Heart right ventricle (tissue), 16 donors: Measurements from ENCODE around the gene RASAL1. TPM values are rescaled to one million over a fixed set of nuclear protein-coding genes. Genes with fewer than 3 reads are reported as not detected.

ENCODE experiments used
- ATAC-seq, 8 donors: fragments of 200-7000 bp; cut with Tn5 transposase; one replicate each; pipeline ENCODE4 v1.9.1; 2020; ENCODE audit warnings: mild to moderate bottlenecking in 8 of 8, moderate library complexity in 8 of 8, moderate number of reproducible peaks in 1 of 8
- DNase-seq, 2 donors: peaks; one replicate each; pipeline ENCODE4 v3.0.0-alpha.2; 2020
- H3K27ac ChIP-seq, 10 donors: fragments of 200-600 bp; sonication (generic) in 2 of 10; one replicate each; pipeline versions ENCODE4 v1.5.0 to v1.8.0; 2020 to 2022; ENCODE audit warnings: mild to moderate bottlenecking in 3 of 10
- H3K27me3 ChIP-seq, 7 donors: fragments of 200-600 bp; one replicate each; pipeline ENCODE4 v1.8.0; 2021 to 2022; ENCODE audit warnings: mild to moderate bottlenecking in 2 of 7
- H3K36me3 ChIP-seq, 9 donors: fragments of 200-600 bp; sonication (generic) in 1 of 9; one replicate each; pipeline versions ENCODE4 v1.5.0 to v1.8.0; 2020 to 2022; ENCODE audit warnings: mild to moderate bottlenecking in 2 of 9
- H3K4me1 ChIP-seq, 9 donors: fragments of 200-600 bp; sonication (generic) in 1 of 9; one replicate each; pipeline versions ENCODE4 v1.5.0 to v1.8.0; 2020 to 2022; ENCODE audit warnings: mild to moderate bottlenecking in 4 of 9
- H3K4me3 ChIP-seq, 10 donors: fragments of 200-600 bp; sonication (generic) in 2 of 10; one replicate each; pipeline versions ENCODE4 v1.5.0 to v1.8.0; 2020 to 2022; ENCODE audit warnings: mild to moderate bottlenecking in 7 of 10, moderate library complexity in 2 of 10
- H3K9me3 ChIP-seq, 11 donors: fragments of 200-600 bp in 10 of 11; sonication (generic) in 2 of 11; one replicate each; pipeline versions ENCODE4 v1.5.0 to v1.8.0; 2013 to 2022; ENCODE audit warnings: mild to moderate bottlenecking in 2 of 11, control low read depth in 1 of 11, moderate library complexity in 1 of 11
- WGBS, 2 donors: extraction: QIAGEN DNeasy Blood & Tissue Kit; methylation state at CpG; one replicate each; pipeline ENCODE4 v1.1.7; 2013; ENCODE audit warnings: inconsistent platforms in 1 of 2; 5-methylcytosine and 5-hydroxymethylcytosine counted together
- intact Hi-C, 10 donors: fragments of 100-400 bp; cut with DNase I; formaldehyde crosslinking; loops; one replicate each; pipeline versions ENCODE4 v1.11.1 to v1.14.2; 2022
- polyA plus RNA-seq, 2 donors: library from polyadenylated mRNA; stranded (reverse); fragments of 200-250 nt; gene quantifications; one replicate each; pipeline ENCODE4 v1.2.3, GENCODE V29; 2013
- total RNA-seq, 10 donors: library from RNA; stranded (reverse); fragmentation: NEBNext Ultra II Directional in 3 of 10; extraction: Animal tissue kit (Norgen Biotek cat#: 25700) in 3 of 10; gene quantifications; one replicate each; pipeline versions ENCODE4 v1.2.1 to v1.2.4, GENCODE V29; 2021 to 2023
- TF ChIP-seq, protein P1 (sequence below), 9 donors: fragments of 200-600 bp; sonication (generic) in 2 of 9; IDR thresholded peaks; one replicate each; pipeline versions ENCODE4 v1.5.0 to v1.8.0; 2021 to 2022; ENCODE audit warnings: antibody characterized with exemption in 9 of 9, mild to moderate bottlenecking in 5 of 9, moderate library complexity in 1 of 9
- donor health status: Arrhythmogenic right ventricular cardiomyopathy.
- donor health status: ischemic (EF 13 %, LVEDD 7.1; RV severe dilation, severe dysfunction).
- donor health status: healthy with polysubstance abuse.
- donor health status: DM: no; HTN: yes; CAD: no.
- donor health status: DM: no; HTN: no; CAD: no.
- donor health status: ischemic (EF 25% LVEDD 6.9; RV normal size, moderate dysfunction).
- donor health status: ischemic (EF 25% LVEDD 5.7; RV mildly dilated, moderate dysfunction).
- donor health status: healthy.
- donor health status: DM: yes; HTN: yes; CAD: no.
- donor health status: Ischemic cardiomyopathy.
- donor health status: ischemic (EF 35%, LVEDD 5.7; RV mildly dilated, moderate dysfunction).
- donor health status: nonischemic (EF 11% LVEDD 7.7; RV severe dilation, severe dysfunction).
- donor health status: DM: yes; HTN: yes; CAD: no.
- donor health status: PGD.
- donor health status: ischemic (EF 29% LVEDD 5.4; RV normal size, mild dysfunction).
- donor health status: nonischemic (EF 23%, LVEDD 6.1; RV moderate dilation, normal function).

Gene RASAL1
- total and polyA plus RNA-seq, 12 donors, result not detected

DNA sequence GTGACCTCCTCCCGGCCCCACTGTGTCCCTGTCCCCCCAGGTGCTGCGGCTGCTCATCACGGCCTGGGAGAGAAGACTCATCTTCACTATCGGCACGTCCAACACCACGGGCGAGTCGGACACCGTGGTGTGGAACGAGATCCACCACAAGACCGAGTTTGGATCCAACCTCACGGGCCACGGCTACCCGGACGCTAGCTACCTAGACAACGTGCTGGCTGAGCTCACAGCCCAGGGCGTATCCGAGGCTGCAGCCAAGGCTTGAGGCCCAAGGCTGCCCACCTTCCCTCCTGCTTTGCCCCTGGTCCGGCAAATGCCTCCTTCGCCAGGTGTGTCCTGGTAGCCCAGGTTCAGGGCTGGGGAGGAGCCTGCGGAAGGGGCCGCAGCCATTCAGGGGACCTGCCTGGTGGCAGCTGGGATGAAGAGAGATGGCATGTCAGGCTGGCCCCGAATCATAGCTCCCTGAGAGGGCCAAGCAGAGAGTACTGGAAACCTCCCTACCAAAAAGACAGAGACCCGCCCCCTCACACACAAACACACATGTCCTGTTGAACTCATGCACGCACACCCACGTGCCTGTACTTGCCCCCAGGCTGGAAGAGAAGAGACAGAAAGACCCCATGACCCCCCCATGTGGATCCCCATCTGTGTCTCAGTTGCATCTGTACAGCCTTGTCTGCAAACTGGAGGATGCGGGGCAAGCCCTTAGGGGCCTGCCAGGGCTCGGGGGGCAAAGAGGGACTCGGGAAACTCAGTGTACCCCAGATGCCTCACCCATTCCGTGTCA, 38.7 kb downstream of the RASAL1 start:
- ATAC-seq (no peak), DNase-seq (no peak)
- Histone ChIP-seq H3K4me1 (peaks cover 0 to 21% (median 10%) of the 10 kb centered on the region in 9 donors), H3K27me3 (peaks cover 0 to 52% (median 28%) of the 10 kb centered on the region in 7 donors), H3K4me3 (no peak overlapping the region), H3K9me3 (no peaks in the 10 kb centered on the region), H3K27ac (no peak overlapping the region), H3K36me3 (no peaks in the 10 kb centered on the region)
- TF ChIP-seq, protein P1, sequence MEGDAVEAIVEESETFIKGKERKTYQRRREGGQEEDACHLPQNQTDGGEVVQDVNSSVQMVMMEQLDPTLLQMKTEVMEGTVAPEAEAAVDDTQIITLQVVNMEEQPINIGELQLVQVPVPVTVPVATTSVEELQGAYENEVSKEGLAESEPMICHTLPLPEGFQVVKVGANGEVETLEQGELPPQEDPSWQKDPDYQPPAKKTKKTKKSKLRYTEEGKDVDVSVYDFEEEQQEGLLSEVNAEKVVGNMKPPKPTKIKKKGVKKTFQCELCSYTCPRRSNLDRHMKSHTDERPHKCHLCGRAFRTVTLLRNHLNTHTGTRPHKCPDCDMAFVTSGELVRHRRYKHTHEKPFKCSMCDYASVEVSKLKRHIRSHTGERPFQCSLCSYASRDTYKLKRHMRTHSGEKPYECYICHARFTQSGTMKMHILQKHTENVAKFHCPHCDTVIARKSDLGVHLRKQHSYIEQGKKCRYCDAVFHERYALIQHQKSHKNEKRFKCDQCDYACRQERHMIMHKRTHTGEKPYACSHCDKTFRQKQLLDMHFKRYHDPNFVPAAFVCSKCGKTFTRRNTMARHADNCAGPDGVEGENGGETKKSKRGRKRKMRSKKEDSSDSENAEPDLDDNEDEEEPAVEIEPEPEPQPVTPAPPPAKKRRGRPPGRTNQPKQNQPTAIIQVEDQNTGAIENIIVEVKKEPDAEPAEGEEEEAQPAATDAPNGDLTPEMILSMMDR (IDR thresholded peaks at IDR 0.05), result no peak
- 87% methylated on average over 30 of the region's 30 CpGs for WGBS, 2 donors
- intact Hi-C loops, result loop anchor here in 5 of 10 donors (2.0 to 5.0 kb wide), 2 partner anchors 48 to 50 kb away; no protein-coding TSS in a partner anchor

DNA sequence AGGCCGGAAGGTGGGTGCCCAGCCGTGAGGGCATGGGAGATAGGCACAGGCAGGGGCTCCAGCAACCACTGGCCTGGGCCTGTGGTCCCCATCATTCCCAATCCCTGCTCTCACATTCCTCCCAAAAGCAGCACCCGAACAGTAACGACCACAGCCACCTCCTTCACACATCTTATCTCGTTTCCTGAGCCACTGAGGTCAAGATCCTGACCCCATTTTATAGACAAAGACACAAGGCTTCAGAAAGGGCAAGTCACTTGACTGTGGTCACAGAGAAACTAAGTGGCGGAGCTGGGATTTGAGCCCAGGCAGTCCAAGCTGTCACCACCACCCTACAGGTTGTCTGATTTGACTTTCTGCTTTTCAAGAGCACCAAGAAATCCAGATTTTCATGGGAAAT, 40.2 kb downstream of the RASAL1 start:
- whole genome bisulfite sequencing, 2 donors, result 45 to 53% methylated on average over 6 of the region's 6 CpGs
- Histone ChIP-seq H3K4me1 (peaks cover 0 to 21% (median 10%) of the 10 kb centered on the region in 9 donors), H3K4me3 (no peak overlapping the region), H3K36me3 (no peaks in the 10 kb centered on the region), H3K27me3 (peaks cover 0 to 52% (median 33%) of the 10 kb centered on the region in 7 donors), H3K27ac (no peak overlapping the region), H3K9me3 (no peaks in the 10 kb centered on the region)
- ATAC-seq, result no peak
- no peak for DNase-seq
- TF ChIP-seq, protein P1 (IDR thresholded peaks at IDR 0.05), result no peak
- intact Hi-C loops, result loop anchor here in 3 of 10 donors (5.0 kb wide), 1 partner anchor 48 kb away; no protein-coding TSS in a partner anchor

DNA sequence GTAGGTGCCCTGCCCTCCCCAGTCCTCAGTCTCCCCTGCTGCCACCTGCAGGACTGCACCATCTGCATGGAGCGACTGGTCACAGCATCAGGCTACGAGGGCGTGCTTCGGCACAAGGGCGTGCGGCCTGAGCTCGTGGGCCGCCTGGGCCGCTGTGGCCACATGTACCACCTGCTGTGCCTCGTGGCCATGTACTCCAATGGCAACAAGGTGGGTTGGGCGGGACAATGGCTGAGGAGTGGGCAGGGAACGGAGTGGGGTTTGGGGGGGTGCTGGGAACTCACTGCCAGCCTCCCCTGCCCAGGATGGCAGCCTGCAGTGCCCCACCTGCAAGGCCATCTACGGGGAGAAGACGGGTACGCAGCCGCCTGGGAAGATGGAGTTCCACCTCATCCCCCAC, 40.8 kb downstream of the RASAL1 start:
- Histone ChIP-seq H3K9me3 (no peaks in the 10 kb centered on the region), H3K27me3 (peaks cover 0 to 53% (median 32%) of the 10 kb centered on the region in 7 donors), H3K4me3 (no peak overlapping the region), H3K27ac (no peak overlapping the region), H3K4me1 (peaks cover 0 to 21% (median 10%) of the 10 kb centered on the region in 9 donors), H3K36me3 (no peaks in the 10 kb centered on the region)
- 92 to 95% methylated on average over 16 of the region's 16 CpGs for WGBS, 2 donors
- TF ChIP-seq, protein P1 (IDR thresholded peaks at IDR 0.05), result no peak
- ATAC-seq (no peak), DNase-seq (no peak)
- intact Hi-C loops, result loop anchor here in 4 of 10 donors (5.0 kb wide), 2 partner anchors 37 to 47 kb away; partner anchors contain the start of gene DTX1 (in 1 of the 4)

DNA sequence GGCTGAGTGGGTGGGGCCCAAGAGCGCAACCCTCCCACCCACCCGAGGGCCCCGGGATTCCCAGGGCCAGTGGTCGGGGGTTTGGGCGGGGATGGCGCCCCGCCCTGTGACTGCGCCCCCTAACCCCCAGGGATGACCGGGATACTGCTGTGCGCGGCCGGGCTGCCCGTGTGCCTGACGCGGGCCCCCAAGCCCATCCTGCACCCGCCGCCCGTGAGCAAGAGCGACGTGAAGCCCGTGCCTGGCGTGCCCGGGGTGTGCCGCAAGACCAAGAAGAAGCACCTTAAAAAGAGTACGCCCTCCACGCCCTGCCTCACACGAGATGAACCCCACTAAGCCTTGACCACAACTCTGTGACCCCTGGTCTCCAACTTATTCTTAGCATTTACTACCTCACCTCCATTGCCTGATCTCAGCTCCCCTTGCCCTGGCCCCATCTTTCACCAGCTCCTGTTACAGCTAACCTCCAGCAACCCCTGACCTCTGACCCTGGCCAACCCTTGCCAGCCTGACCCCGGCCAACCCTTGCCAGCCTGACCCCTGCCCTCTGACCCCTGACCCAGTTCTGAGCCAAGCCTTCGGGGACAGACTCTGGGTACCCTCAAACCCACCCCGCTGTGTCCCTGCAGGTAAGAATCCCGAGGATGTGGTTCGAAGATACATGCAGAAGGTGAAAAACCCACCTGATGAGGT, 42.0 kb downstream of the RASAL1 start:
- intact Hi-C loops, result loop anchor here in 1 of 10 donors (5.0 kb wide), 1 partner anchor 36 kb away; the partner anchor contains the start of gene DTX1
- Histone ChIP-seq H3K4me3 (no peak overlapping the region), H3K27me3 (peaks cover 0 to 57% (median 34%) of the 10 kb centered on the region in 7 donors), H3K36me3 (no peaks in the 10 kb centered on the region), H3K4me1 (peaks cover 0 to 18% (median 9%) of the 10 kb centered on the region in 9 donors), H3K9me3 (no peaks in the 10 kb centered on the region), H3K27ac (no peak overlapping the region)
- TF ChIP-seq, protein P1 (IDR thresholded peaks at IDR 0.05), result no peak
- ATAC-seq (peak in 1 of 8 donors; percentile 23), DNase-seq (no peak)
- 46 to 47% methylated on average over 31 to 32 of the region's 32 CpGs for WGBS, 2 donors
